T-helper 22 cell (primary cell): ENCODE results near the gene GPR139.

ENCODE experiments used
- DNase-seq: peaks from one replicate; pipeline ENCODE4 v3.0.0-alpha.2; 2020; ENCODE audit warnings: low read depth

Gene GPR139

DNA sequence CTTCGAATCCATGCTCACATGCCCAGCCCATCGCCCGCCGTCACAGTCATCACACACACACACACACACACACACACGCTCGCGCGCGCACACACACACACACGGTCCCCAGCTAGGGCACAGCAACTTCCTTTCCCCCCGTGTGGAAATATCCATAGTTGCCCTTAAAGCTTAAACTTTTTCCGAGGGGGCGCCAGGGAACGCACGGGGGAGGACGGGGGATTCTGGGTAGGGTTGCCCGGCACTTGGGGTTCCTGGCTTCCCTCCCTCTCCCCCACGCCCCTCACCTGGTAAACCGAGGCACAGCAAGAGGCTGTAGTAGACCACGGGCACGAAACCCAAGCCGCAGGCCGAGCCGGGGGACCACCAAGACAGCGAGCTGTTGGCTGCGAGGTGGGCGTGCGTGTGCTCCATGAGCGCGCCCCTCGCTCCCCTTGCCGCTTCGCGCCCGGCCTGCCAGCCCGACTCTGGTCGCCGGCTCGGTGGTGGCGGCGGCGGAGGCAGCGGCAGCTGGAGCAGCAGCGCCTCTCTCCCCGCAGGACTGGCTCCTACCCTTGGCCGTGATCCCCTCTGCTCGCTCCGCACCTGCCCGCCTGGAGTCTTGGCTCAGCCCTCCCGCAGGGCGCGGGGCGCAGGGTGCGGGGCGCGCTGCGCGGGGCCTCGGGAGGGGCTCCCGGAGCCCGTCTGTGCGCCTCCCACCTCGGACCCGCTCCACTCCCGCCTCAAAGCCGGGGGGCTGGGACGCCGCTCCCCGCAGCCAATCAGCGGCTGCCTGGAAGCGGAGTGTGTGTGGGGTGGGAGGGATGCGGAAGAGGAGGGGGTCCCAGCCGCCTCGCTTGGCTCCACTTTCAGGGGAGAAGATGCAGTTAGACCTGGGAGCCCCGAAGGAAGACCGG is at the start of gene GPR139:
TSS of gene GPR139 (minus strand) at position 688 of the 896 bp plus-strand sequence. CDS start at position 414, 274 bp downstream.
- no peak for DNase-seq

DNA sequence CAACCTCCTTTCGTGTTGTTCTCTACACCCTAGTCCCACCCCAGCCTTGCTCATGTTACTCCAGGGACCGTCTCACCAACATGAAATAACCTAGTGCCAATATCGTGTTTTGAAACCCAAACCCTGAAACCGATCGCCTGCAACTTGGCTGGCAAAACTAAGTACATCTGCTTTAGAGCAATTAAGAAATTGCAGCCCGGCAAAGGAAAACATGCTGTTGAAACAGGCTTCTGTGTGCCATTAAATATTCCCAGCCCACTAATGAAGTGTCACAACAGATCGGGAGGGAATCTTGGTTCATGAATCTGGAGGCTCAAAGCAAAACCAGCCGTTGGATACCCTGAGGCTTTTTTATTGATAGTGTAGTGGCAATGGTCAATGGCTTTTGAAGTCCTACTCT is 48.3 kb upstream of the GPR139 start:
- no peak for DNase-seq

DNA sequence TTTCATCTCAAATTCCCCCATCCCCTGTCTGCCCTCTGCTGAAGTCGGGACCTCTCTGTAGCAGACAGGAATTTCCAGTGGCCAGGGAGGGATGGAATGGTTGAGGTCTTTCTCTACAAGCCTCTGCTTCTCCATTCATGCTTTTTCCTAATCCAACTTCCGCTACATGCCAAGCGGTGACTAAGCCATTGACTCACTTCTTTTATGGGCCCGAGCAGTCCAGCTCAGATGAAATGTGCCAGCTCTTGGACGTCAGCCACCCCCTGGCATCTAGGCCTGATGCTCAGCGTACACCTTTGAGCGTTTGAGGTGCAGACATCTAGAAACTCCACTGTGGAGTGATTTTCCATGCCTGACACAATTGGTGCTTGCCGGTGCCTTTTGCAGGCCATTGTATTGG is 40.7 kb upstream of the GPR139 start:
- no peak for DNase-seq

- DNase-seq, result no peak
These were observed 37.5 kb upstream of the GPR139 start for GRCh38 chr16:20111143-20111542.

- DNase-seq, result no peak
These were observed 33.4 kb upstream of the GPR139 start for GRCh38 chr16:20107083-20107482.

- no peak for DNase-seq
These were observed 31.0 kb upstream of the GPR139 start for GRCh38 chr16:20104563-20105183.

- no peak for DNase-seq
These were observed 28.8 kb upstream of the GPR139 start for GRCh38 chr16:20102521-20102920.

- DNase-seq, result no peak
These were observed 28.3 kb upstream of the GPR139 start for GRCh38 chr16:20102021-20102420.

DNA sequence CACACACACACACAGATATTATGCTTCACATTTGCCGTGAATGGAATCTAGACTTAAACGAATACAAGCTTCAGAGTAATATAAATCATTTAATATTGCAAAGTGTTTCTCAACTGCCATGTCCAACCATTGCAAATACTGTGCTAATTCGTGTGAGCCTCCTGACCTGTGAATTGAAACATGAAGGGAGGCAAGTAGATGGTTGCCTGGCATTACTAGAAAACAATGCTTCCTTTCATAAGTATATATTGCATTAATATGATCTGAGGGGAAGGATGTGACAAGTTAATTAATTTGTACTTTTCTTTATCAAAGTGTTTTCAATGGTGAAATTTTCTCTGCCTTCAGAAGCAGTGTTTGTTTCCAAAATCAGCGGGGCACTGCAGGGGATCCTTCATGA is 25.7 kb upstream of the GPR139 start:
- DNase-seq, result no peak

- DNase-seq, result no peak
These were observed 20.5 kb upstream of the GPR139 start for GRCh38 chr16:20094157-20094556.

GRCh38 chr16:20089246-20089965 is 15.7 kb upstream of the GPR139 start:
- no peak for DNase-seq

- no peak for DNase-seq
These were observed 11.0 kb upstream of the GPR139 start for GRCh38 chr16:20084624-20085226.

- no peak for DNase-seq
These were observed 5.4 kb upstream of the GPR139 start for GRCh38 chr16:20079106-20079505.

DNA sequence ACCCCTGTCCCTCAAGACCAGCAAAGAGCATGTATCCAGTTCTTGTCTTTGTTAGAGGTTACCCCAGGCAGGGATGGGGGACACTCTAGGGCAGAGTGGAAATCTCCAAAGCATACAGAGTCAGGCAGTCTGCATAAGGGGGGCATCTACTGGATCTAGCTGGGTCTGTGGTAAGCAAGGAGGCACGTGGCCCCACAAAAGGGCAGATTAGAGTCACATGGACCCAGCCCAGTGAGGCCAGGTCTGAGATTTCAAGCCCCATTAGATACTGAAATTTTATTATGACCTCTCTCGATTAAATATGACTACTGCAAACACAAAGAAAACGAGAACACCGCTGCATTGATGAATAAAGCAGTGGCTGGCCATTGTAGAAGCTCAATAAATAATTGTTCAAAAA is 1.6 kb upstream of the GPR139 start:
- no peak for DNase-seq

GRCh38 chr16:20074099-20074991 is 655 bp upstream of the GPR139 start:
- no peak for DNase-seq

- no peak for DNase-seq
These were observed 852 bp downstream of the GPR139 start for GRCh38 chr16:20072874-20073202.

DNA sequence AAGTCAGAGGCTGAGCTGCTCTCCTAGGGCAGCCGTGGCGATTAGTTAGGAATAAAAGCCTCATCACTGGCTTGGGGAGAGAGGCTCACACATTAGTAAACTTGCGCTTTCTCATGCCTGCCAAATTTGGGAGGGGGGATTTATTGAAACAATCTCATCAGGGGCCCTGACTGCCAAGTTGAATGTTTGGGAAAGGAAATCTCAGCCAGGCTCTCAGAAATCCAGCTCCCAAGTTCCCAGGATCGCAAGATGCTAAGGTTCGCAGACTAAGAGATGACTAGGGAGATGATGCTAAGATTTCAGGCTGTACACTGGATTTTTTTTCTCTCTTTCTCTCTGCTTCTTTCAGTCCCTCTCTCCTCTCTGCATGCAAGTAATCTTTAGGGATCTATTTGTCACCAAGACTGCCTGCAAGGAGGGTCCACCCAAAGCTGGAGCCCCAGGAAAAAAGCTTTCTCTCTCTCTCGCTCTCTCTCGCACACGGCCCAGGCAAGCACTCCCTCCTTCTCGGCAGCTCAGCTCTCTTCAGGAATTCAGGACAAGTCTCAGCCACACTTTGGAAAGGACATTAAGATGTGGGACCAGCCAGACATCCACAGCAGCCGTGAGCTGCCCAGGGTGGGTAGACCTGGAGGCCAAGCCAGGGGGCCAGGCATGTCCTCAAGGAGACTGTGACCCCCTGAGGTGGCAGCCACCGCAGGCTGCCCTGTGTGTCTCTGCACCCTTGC is 1.4 kb downstream of the GPR139 start:
- no peak for DNase-seq

DNA sequence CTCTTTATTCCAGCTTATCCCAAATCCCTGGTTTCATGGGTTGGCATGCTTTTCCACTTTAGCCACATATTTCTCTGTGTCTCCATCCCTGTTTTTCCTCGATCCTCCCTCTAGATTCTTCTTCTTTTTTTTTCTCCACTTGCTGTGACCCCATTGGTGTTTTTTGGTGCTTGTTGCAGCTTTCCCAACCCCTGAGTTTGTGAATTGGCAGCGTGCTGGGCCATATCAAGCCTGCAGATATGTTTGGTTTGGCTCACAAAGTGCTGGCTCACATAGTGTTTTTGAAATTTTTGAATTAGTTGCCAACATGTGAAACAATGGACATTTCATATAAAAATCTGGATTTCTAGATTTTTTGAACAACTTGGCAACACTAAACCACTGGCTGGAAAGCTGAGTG is 8.8 kb downstream of the GPR139 start:
- no peak for DNase-seq

GRCh38 chr16:20064520-20064919 is 9.2 kb downstream of the GPR139 start:
- no peak for DNase-seq

DNA sequence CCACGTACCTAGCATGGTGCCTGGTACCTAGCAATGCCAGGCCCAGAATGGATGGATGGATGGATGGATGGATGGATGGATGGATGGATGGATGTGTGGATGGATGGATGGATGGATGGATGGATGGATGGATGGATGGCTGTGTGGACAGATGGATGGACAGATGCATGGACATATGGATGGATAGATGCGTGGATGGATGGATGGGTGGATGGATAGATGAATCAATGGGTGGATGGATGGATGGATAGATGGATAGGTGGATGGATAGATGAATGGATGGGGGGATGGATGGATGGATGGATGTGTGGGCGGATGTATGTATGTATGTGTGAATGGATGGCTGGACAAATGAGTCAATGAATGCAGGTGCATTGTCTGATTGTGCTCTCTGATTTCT is 12.6 kb downstream of the GPR139 start:
- no peak for DNase-seq

- no peak for DNase-seq
These were observed 17.3 kb downstream of the GPR139 start for GRCh38 chr16:20056436-20056835.
